Tibial artery (tissue), 4 donors: ENCODE results near the gene PON3.

Experiments
- DNase-seq, 2 donors: peaks; one replicate each; pipeline ENCODE4 v3.0.0-alpha.2; 2019
- H3K27ac ChIP-seq, 2 donors: fragments of 200-600 bp; sonication (generic) in 1 of 2; 1 replicate in 1 of 2; 2 replicates in 1 of 2; pipeline ENCODE4 v1.5.1; 2018 to 2019; ENCODE audit warnings: mild to moderate bottlenecking in 1 of 2
- H3K27me3 ChIP-seq, 2 donors: fragments of 200-600 bp; sonication (generic) in 1 of 2; one replicate each; pipeline versions ENCODE4 v1.5.1 to v1.6.0; 2016 to 2019
- H3K36me3 ChIP-seq, 3 donors: fragments of 200-600 bp; sonication (generic) in 2 of 3; one replicate each; pipeline ENCODE4 v1.5.1; 2016 to 2019; ENCODE audit warnings: mild to moderate bottlenecking in 2 of 3
- H3K4me1 ChIP-seq, 4 donors: fragments of 200-600 bp; sonication (generic) in 2 of 4; 1 replicate in 3 of 4; 2 replicates in 1 of 4; pipeline ENCODE4 v1.5.1; 2016 to 2019
- H3K4me3 ChIP-seq, 2 donors: fragments of 200-600 bp; sonication (generic) in 1 of 2; 1 replicate in 1 of 2; 2 replicates in 1 of 2; pipeline ENCODE4 v1.5.1; 2018 to 2019; ENCODE audit warnings: mild to moderate bottlenecking in 2 of 2
- H3K9me3 ChIP-seq, 3 donors: fragments of 200-600 bp; sonication (generic) in 1 of 3; one replicate each; pipeline ENCODE4 v1.5.1; 2016 to 2019
- intact Hi-C: fragments of 100-400 bp; cut with DNase I; formaldehyde crosslinking; loops from one replicate; pipeline ENCODE4 v1.15.0; 2023; ENCODE audit warnings: low total_unique reads
- TF ChIP-seq, protein P1 (sequence below), 2 experiments: fragments of 200-600 bp in 1 of 2; fragments of 450-650 bp in 1 of 2; IDR thresholded peaks; one replicate each; pipeline ENCODE4 v1.5.1; 2017 to 2019; ENCODE audit warnings: antibody characterized with exemption in 2 of 2, mild to moderate bottlenecking in 1 of 2, moderate library complexity in 1 of 2

Gene PON3

GRCh38 chr7:95327356-95327755 lies 68.8 kb downstream of the PON3 start:
- intact Hi-C loops, result no loop called here
- Histone ChIP-seq H3K27me3 (peaks cover 0 to 10% of the 10 kb centered on the region in 2 donors), H3K36me3 (no peaks in the 10 kb centered on the region), H3K27ac (no peak overlapping the region), H3K4me1 (peaks cover 0 to 2% (median 0%) of the 10 kb centered on the region in 4 donors), H3K9me3 (no peaks in the 10 kb centered on the region), H3K4me3 (no peak overlapping the region)
- DNase-seq, result no peak
- TF ChIP-seq, protein P1, sequence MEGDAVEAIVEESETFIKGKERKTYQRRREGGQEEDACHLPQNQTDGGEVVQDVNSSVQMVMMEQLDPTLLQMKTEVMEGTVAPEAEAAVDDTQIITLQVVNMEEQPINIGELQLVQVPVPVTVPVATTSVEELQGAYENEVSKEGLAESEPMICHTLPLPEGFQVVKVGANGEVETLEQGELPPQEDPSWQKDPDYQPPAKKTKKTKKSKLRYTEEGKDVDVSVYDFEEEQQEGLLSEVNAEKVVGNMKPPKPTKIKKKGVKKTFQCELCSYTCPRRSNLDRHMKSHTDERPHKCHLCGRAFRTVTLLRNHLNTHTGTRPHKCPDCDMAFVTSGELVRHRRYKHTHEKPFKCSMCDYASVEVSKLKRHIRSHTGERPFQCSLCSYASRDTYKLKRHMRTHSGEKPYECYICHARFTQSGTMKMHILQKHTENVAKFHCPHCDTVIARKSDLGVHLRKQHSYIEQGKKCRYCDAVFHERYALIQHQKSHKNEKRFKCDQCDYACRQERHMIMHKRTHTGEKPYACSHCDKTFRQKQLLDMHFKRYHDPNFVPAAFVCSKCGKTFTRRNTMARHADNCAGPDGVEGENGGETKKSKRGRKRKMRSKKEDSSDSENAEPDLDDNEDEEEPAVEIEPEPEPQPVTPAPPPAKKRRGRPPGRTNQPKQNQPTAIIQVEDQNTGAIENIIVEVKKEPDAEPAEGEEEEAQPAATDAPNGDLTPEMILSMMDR (IDR thresholded peaks at IDR 0.05), result no peak

GRCh38 chr7:95324431-95324830 lies 71.7 kb downstream of the PON3 start, which contains the start of gene PON1:
TSS of gene PON1 (minus strand) at chr7:95324532. CDS start at chr7:95324475, 57 bp downstream.
- intact Hi-C loops, result no loop called here
- H3K36me3 ChIP-seq, result no peaks in the 10 kb centered on the region
- H3K4me3 ChIP-seq, result no peak within 1 kb of the TSS
- H3K9me3 ChIP-seq, result no peaks in the 10 kb centered on the region
- no peak for DNase-seq
- H3K4me1 ChIP-seq, result no peaks in the 10 kb centered on the region
- H3K27ac ChIP-seq, result no peak within 1 kb of the TSS
- H3K27me3 ChIP-seq, result peaks cover 0 to 10% of the 10 kb centered on the region in 2 donors
- TF ChIP-seq, protein P1 (IDR thresholded peaks at IDR 0.05), result no peak

- intact Hi-C loops, result no loop called here
- H3K4me3 ChIP-seq, result no peak overlapping the region
- DNase-seq, result no peak
- no peaks in the 10 kb centered on the region for H3K4me1 ChIP-seq
- no peaks in the 10 kb centered on the region for H3K36me3 ChIP-seq
- H3K27me3 ChIP-seq, result peaks cover 0 to 10% of the 10 kb centered on the region in 2 donors
- H3K9me3 ChIP-seq, result no peaks in the 10 kb centered on the region
- TF ChIP-seq, protein P1 (IDR thresholded peaks at IDR 0.05), result no peak
- no peak overlapping the region for H3K27ac ChIP-seq
Measured at GRCh38 chr7:95323410-95324129, 72.6 kb downstream of the PON3 start.

- TF ChIP-seq, protein P1 (IDR thresholded peaks at IDR 0.05), result no peak
- Histone ChIP-seq H3K36me3 (no peaks in the 10 kb centered on the region), H3K4me3 (no peak overlapping the region), H3K27ac (no peak overlapping the region), H3K27me3 (peaks cover 0 to 10% of the 10 kb centered on the region in 2 donors), H3K4me1 (no peaks in the 10 kb centered on the region), H3K9me3 (no peaks in the 10 kb centered on the region)
- intact Hi-C loops, result no loop called here
- no peak for DNase-seq
Measured at GRCh38 chr7:95322854-95323253, 73.3 kb downstream of the PON3 start.

DNA sequence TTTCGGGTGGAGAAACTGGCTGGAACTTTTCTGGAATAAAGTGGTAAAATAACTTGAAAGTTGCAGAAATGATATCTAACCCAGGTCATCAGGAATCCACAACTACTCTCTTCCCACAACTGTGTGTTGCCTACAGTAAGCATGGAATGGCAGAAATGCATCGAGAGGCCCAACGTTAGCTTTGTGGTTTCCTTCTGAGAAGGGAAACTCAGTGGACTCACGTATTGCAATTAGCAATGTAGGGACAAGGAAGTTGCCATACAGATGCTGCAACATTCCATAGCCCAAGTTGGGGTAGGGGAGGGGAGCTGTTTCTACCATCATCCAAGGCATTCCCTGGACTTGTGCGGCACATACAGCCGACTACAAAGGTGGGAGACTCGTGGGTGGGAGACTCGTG lies 73.8 kb downstream of the PON3 start:
- Histone ChIP-seq H3K4me1 (no peaks in the 10 kb centered on the region), H3K9me3 (no peaks in the 10 kb centered on the region), H3K36me3 (no peaks in the 10 kb centered on the region), H3K4me3 (no peak overlapping the region), H3K27ac (no peak overlapping the region), H3K27me3 (peaks cover 0 to 10% of the 10 kb centered on the region in 2 donors)
- TF ChIP-seq, protein P1 (IDR thresholded peaks at IDR 0.05), result no peak
- intact Hi-C loops, result no loop called here
- DNase-seq, result no peak
